NCI-H345 (cell line): ENCODE measurements around the gene RAB5B.
"Not testable (repeated sequence)": the region's sequence is repeated elsewhere in the genome, so short reads cannot be mapped to it uniquely, and the experiment has no call there.

Experiments
- DNase-seq: peaks from one replicate; lab custom pipeline; 2025; lab: John Stamatoyannopoulos, UW

RAB5B gene

DNA sequence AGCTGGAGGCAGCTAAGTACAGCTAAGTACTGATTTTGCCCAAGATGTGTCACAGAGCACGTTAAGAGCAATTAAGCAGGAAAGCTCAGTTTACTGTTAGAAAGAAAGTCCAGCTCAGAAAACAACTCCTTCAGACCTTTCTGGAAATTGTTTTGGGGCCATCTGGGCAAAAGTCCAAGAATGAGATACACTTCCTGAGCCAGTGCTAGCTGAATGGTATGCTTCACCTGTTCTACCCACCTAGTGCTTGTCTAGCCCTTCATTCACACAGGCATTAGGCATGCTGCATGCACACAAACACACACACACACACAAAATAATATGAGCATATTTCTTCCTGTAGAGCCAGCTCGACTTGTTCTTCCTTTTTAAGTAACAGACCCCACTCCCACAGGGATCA, 40.3 kb downstream of the RAB5B start:
- peak; percentile 14 for DNase-seq

DNA sequence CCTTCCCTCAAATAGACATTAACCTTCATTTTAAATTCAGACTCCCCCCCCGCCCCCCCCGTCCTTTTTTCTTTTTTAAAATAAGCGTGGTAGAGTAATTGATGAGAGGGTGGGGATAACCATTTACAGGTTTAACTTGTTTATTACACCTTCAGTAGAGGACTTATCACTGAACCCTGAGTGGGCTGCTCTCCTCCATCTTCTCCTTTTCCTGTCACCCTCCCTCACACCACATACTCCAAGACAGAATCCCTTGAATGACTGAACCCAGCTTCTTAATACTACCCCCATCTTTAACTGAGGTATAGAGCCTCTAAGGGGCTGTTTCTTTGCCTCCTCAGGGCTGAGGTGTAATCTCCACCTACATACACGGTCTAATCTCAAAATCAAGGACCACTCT, 43.3 kb downstream of the RAB5B start:
- no peak for DNase-seq

DNA sequence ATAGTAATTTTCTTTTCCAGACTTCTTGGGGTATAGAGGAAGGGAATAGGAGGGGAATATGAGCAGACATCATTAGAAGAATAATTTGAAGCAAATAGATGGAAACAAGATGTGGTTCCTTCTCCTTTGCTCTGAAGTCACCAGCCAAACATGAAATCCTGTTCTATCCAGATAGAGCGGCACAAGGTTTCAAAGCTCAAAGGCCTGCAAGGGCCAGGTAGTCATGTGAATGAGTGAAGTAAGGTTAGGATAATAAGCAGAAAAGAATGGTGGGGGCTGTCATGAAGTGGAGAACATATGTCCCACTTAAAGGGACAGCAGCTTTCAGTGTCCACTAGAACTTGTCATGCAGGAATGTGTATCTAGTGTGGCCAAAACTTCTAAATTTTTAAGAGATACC, 44.5 kb downstream of the RAB5B start:
- no peak for DNase-seq

DNA sequence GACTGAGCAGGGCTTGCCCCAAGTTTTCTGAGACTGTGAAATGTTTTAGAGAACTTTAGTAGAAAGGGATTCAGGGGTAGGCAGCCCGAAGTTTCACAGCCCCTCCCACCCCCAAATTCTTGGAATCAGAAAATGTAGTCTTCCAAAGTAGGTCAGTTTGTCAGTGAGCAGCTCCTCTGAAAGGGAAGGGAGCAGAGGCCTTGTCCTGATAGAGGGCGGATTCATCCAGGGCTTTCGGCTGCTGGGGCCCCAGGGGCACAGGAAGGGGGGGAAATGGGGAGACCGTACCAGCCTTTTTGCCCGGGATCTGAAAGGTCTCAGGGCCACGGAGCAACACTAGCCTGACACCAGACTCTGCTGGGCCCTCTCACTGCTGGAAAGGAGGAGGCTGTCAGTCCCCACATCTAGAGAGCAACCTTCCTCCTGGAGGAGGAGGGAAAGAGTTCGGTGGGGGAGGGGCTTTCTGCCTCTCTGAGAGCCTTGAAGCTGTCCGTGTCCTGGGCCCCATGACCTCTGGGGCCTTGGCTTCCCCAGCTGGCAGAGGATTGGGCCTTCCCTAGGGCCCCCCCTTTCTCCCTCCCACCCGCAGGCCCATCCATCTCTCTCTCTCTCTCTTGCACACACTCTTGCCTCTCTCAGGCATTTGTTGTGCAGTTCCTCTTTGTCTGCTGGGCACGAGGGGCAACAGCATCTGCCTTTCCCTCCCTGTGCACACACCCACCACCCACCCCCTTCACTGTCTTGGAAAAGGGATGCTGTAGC, 46.7 kb downstream of the RAB5B start, which contains the start of gene IKZF4:
Gene IKZF4 (plus strand): TSS at position 621 of the 762 bp plus-strand sequence. CDS start 451 bp downstream, outside the sequence.
- no peak for DNase-seq

DNA sequence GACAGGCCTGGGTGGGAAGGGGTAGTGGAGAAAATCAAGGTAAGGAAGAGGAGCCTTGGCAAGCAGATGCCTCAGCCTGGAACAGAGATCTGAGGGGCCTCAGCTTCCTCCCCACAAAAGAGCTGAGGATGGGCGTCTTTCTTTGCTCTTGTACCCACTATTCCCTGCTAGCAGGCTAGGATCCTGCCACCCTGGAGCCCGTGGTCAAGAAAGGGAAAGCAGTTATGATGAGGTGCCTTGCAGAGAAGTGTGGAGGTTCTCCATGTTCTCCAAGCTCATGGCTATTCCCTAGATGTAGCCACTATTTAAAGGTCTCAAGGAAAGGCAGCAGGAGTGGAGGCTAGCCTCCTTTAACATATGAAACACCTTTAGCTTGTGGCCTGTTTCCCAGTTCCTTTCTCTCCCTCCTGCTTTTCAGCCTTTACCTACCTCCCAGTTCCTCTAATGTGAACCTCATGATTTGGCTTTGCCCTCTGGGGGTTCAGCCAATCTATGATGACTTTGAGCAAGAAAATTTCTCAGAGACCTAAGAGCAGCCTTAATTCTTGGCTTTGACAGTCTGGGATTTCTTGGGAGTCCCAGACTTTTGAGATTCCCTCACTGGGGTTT, 48.1 kb downstream of the RAB5B start:
- no peak for DNase-seq

DNA sequence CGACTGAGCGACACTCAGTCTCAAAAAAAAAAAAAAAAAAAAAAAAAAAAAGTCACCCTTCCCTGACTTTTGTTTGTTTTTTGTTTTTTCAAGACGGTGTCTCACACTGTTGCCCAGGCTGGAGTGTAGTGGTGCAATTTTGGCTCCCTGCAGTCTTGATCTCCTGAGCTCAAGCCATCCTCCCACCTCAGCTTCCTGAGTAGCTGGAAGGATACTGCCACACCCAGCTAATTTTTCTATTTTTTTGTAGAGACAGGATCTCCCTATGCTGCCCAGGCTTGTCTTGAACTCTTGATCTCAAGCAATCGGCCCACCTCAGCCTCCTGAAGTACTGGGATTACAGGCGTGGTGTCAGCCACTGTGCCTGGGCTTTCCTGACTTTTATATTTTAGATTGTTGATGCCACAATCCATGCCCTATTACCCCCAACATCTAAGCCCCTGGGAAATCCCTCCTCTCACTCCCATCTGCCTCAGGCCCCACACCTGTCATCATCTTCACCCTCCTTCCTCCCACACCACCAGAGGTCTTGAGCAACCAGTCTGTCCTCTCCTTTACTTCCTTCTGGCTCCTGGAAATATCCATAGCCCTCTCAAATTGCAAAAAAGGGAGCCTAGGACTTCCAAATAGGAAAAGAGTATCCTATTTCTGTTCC, 54.8 kb downstream of the RAB5B start:
- DNase-seq, result no peak

DNA sequence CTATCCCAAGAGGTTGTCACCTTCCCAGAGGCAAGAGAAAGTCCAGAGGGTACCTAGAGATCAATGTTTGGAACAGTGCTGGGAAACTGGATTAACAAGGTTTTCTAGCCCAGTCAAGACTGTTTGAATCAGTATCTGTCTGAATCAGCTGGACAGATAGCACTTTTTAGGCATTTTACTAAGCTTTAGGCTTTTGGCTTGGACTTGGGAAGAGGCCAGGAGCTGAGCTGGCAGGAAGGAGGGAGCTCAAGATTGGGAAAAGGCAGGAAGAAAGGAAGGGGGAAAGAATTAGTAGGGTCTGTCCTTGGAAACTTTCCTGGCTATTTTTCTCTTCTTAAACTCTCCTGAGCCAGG, 55.3 kb downstream of the RAB5B start:
- DNase-seq, result no peak

DNA sequence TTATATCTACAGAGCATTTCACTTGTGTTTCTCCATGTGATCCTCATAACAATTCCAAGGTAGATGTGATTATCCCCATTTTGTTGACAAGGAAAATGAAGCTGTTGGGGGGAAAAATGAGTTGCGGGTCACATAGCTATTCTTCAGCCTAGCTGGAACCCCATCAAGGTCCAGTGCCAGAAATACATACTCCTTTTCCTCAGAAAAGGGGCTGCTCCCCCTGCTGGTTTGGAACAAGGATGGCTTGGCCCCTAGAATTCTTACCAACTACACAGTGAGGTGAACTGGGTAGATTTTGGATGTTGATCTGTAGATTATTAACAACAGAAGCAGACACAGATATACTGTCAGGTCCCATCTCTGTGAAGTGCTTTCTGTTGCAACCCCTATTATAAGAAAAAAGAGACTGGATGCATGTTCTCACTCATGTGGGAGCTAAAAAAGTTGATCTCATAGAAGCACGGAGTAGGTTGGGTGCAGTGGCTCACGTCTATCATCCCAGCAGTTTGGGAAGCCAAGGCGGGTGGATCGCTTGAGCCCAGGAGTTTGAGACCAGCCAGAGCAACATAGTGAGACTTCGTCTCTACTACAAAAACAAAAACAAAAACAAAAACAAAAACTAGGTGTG, 55.9 kb downstream of the RAB5B start:
- DNase-seq, result peak; percentile 7

DNA sequence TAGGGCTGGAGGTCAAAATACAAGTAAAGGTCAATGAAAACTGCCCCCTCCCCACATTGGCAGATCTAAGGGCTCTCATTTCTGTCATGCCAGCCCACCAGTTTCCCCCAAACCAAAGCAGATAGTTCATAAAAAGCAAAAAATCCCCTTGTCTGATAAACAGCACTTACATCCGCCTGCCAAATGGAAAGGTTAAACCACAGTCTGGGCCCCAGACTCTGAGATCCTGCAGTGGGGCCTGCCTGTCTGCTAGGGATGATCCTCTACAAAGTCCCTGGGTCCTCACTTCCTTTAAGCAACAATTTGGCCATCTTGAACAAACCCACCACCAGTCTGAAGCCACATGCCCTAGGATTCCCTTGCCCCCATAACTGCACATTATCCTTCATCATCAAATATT, 58.1 kb downstream of the RAB5B start:
- no peak for DNase-seq

DNA sequence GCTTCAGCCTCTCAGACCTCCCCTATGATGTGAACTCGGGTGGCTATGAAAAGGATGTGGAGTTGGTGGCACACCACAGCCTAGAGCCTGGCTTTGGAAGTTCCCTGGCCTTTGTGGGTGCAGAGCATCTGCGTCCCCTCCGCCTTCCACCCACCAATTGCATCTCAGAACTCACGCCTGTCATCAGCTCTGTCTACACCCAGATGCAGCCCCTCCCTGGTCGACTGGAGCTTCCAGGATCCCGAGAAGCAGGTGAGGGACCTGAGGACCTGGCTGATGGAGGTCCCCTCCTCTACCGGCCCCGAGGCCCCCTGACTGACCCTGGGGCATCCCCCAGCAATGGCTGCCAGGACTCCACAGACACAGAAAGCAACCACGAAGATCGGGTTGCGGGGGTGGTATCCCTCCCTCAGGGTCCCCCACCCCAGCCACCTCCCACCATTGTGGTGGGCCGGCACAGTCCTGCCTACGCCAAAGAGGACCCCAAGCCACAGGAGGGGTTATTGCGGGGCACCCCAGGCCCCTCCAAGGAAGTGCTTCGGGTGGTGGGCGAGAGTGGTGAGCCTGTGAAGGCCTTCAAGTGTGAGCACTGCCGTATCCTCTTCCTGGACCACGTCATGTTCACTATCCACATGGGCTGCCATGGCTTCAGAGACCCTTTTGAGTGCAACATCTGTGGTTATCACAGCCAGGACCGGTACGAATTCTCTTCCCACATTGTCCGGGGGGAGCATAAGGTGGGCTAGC, 60.9 kb downstream of the RAB5B start:
- DNase-seq, result no peak

DNA sequence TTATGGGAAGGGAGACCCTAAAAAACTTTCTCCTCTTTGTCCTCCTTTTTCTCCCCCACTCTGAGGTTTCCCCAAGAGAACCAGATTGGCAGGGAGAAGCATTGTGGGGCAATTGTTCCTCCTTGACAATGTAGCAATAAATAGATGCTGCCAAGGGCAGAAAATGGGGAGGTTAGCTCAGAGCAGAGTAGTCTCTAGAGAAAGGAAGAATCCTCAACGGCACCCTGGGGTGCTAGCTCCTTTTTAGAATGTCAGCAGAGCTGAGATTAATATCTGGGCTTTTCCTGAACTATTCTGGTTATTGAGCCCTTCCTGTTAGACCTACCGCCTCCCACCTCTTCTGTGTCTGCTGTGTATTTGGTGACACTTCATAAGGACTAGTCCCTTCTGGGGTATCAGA, 63.3 kb downstream of the RAB5B start:
- no peak for DNase-seq

DNA sequence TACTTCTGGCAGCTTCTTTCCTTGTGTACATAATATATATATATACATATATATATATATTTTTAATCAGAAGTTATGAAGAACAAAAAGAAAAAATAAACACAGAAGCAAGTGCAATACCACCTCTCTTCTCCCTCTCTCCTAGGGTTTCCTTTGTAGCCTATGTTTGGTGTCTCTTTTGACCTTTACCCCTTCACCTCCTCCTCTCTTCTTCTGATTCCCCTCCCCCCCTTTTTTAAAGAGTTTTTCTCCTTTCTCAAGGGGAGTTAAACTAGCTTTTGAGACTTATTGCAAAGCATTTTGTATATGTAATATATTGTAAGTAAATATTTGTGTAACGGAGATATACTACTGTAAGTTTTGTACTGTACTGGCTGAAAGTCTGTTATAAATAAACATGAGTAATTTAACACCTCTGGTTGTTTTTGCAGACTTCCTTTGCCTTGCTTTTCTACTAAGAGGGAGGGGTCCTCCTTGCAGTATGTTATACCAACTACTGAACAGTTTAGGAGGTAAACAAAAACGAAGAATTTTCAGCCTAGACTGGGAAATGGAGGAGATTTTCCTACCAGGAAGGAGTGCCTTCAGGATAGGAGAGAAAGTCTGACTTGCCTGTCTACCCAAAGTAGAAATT, 64.3 kb downstream of the RAB5B start:
- no peak for DNase-seq

DNA sequence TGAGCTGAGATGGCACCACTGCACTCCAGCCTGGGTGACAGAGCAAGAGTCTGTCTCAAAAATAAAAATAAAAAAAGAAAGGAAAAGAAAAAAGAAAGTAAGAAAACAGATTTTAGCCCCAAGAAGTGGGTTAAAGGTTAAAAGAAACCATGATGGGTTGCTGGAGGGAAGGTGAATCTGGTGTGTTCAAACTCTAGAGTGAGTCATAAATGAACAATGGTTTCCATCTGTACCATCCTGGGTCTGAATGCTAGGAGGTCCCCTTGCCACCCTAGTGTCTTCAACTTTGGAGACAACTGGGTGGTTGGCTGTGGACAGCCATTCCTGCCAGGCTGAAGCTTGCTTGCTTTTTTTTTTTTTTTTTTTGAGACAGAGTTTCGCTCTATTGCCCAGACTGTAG, 66.3 kb downstream of the RAB5B start:
- no peak for DNase-seq

DNA sequence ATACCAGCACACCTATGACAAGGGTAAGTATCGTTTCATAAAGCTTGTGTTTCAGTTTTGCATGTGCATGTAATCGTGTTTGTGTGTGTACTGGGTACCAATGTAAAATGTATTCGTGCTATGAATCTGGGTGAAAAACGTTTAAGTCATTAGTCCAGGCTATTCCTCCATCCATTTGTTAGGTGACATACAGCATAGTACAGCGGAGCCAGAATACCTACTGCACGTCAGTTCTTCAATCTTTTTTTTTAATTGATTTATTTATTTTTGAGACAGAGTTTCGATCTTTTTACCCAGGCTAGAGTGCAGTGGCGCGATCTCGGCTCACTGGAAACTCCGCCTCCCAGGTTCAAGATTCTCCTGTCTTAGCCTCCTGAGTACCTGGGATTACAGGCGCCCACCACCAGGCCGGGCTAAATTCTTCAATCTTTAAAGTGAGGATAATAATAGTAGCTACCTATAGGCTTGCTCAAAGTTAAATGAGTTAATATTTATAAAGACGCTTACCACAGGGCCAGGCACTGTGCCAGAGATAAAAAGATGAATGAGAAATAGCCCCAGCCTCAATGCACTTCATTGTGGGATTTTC, 67.2 kb downstream of the RAB5B start:
- DNase-seq, result no peak

DNA sequence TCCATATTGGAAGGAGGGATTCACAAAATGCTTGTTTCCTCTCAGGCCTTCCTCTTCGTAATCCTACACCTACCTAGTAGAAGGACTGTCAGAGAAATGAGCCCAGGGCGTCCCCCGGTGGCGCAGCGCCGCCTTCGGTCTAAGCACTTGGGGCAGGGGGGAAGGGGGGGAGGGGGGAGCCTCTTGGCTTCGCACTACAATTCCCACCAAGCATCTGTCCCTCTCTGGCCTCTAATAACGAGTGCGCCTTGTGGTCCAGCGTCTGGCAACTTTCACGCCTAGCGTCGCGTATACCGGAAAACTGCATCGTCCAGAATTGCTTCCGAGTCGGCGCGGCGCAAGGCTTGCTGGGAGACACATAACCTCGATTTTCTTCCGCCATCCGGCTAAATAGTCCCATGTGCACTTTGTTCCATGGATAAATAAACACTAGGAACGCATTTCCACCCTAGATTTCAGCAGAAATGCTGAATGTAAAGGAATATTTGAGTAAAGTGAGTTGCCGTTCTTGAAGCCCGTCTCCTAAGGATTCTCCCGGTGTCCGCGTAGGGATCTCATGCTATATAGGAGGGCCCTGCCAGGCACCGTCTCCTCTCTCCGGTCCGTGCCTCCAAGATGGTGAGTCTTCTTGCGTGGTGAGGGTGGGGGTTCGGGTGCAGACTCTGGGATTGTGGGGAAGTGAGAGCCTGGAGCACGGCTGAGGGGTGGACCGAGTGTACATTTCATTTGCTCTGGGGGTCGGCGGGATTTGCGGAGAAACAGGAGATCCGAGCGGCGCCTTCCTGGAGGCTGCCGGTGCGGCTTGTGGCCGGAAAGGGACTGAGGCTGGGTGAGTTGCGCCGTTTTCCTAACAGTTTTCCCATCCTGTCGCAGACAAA, 67.9 kb downstream of the RAB5B start, which contains the start of gene RPS26:
Gene RPS26 (plus strand): TSS at position 367 of the 878 bp plus-strand sequence. CDS start 249 bp downstream, at position 616.
- peak; percentile 99 for DNase-seq

DNA sequence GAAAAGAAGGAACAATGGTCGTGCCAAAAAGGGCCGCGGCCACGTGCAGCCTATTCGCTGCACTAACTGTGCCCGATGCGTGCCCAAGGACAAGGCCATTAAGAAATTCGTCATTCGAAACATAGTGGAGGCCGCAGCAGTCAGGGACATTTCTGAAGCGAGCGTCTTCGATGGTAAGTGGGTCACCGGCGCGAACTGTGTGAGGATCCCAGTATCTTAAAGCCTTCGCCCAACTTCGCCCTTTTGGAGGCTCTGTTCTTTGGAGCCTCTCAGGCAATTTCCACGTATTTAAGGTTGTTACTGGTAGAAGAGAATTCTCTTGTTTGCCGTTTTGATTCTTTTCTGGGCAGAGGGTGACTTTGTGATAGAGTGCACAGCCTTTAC, 68.5 kb downstream of the RAB5B start:
- DNase-seq, result not testable (repeated sequence)

DNA sequence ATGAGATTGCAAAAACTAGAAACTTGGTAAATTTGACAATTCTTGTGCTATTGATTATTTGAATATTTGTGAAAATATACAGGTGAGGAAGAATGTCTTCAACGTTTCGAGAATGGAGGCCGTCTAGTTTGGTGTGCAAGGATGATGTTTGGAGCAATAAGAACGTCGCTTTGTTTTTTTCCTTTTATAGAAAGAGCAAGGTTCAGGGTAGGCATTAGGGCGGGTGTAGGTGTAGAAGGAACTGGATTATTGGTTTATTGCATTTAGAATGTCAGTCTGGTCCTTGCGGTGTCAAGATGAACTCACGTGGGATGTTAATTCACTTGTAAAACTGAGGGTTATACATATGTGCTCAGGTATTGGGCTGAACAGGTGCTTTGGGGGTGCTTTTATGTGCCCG, 69.0 kb downstream of the RAB5B start:
- no peak for DNase-seq
